Mucosa of descending colon (tissue), 3 donors: ENCODE results near the gene FAM3D. TPM values are rescaled to one million over a fixed set of nuclear protein-coding genes. Genes with fewer than 3 reads are reported as not detected.
A peak's percentile ranks its signal among the peaks of the same experiment; 100 is the strongest.
"Not testable (repeated sequence)": the region's sequence is repeated elsewhere in the genome, so short reads cannot be mapped to it uniquely, and the experiment has no call there.

Source experiments
- ATAC-seq: fragments of 200-7000 bp; cut with Tn5 transposase; one replicate; pipeline ENCODE4 v1.9.1; 2020; ENCODE audit warnings: mild to moderate bottlenecking, moderate library complexity
- DNase-seq, 3 donors: peaks; one replicate each; pipeline ENCODE4 v3.0.0-alpha.2; 2020
- H3K36me3 ChIP-seq: fragments of 200-600 bp; one replicate; pipeline ENCODE4 v1.8.0; 2021; ENCODE audit warnings: low read depth, mild to moderate bottlenecking
- H3K4me1 ChIP-seq: fragments of 200-600 bp; one replicate; pipeline ENCODE4 v1.8.0; 2021; ENCODE audit warnings: low read depth, mild to moderate bottlenecking
- H3K4me3 ChIP-seq: fragments of 200-600 bp; one replicate; pipeline ENCODE4 v1.8.0; 2021; ENCODE audit warnings: mild to moderate bottlenecking
- H3K9me3 ChIP-seq: fragments of 200-600 bp; one replicate; pipeline ENCODE4 v1.8.0; 2021; ENCODE audit warnings: mild to moderate bottlenecking
- CTCF ChIP-seq: fragments of 200-600 bp; IDR thresholded peaks from one replicate; pipeline ENCODE4 v1.8.0; 2022; ENCODE audit warnings: antibody characterized with exemption, mild to moderate bottlenecking
- intact Hi-C, 2 donors: fragments of 100-400 bp; cut with DNase I in 1 of 2; cut with micrococcal nuclease in 1 of 2; formaldehyde crosslinking; loops; one replicate each; pipeline versions ENCODE4 v1.11.0 to v1.11.1; 2022; cut with DNase I, micrococcal nuclease
- total RNA-seq, 3 donors: library from RNA; stranded (reverse); fragmentation: NEBNext Ultra II Directional in 2 of 3; extraction: Animal tissue kit (Norgen Biotek cat#: 25700) in 2 of 3; gene quantifications; one replicate each; pipeline versions ENCODE4 v1.2.1 to v1.2.4, GENCODE V29; 2021 to 2023
- donor health status: DM: no; HTN: no; CAD: no; lungs with moderate emphysema.
- donor health status: DM: no; HTN: no; CAD: no.
- donor health status: DM: no; HTN: yes; CAD: no.

Gene FAM3D
- total RNA-seq, 3 donors from 2014 or later = 253 to 761 (median 323) TPM

- H3K4me3 ChIP-seq = no peak overlapping the region
- no peak for TF ChIP-seq CTCF
- DNase-seq (peak in 1 of 3 donors; percentile 71), ATAC-seq (peak; percentile 96)
- peaks cover 40% of the 10 kb centered on the region for H3K4me1 ChIP-seq
- intact Hi-C loops = no loop called here
- peaks cover 15% of the 10 kb centered on the region for H3K9me3 ChIP-seq
- H3K36me3 ChIP-seq = no peaks in the 10 kb centered on the region
Observed at GRCh38 chr3:58696093-58696492, 29.5 kb upstream of the FAM3D start.

GRCh38 chr3:58695284-58695683 is 28.7 kb upstream of the FAM3D start:
- H3K36me3 ChIP-seq, ATAC-seq, intact Hi-C loops, H3K4me3 ChIP-seq, DNase-seq: not testable (repeated sequence)
- Histone ChIP-seq H3K9me3 (peaks cover 17% of the 10 kb centered on the region), H3K4me1 (peaks cover 40% of the 10 kb centered on the region)

- TF ChIP-seq CTCF = no peak
- no peak for DNase-seq
- Histone ChIP-seq H3K36me3 (no peaks in the 10 kb centered on the region), H3K9me3 (peaks cover 17% of the 10 kb centered on the region), H3K4me1 (peaks cover 40% of the 10 kb centered on the region), H3K4me3 (no peak overlapping the region)
- peak; percentile 20 for ATAC-seq
- intact Hi-C loops = no loop called here
Observed at GRCh38 chr3:58693940-58694850, 27.6 kb upstream of the FAM3D start.

- intact Hi-C loops = no loop called here
- H3K36me3 ChIP-seq = no peaks in the 10 kb centered on the region
- peaks cover 17% of the 10 kb centered on the region for H3K9me3 ChIP-seq
- no peak overlapping the region for H3K4me3 ChIP-seq
- DNase-seq (no peak), ATAC-seq (no peak)
- H3K4me1 ChIP-seq = peaks cover 44% of the 10 kb centered on the region
- no peak for TF ChIP-seq CTCF
Observed at GRCh38 chr3:58692484-58692883, 25.9 kb upstream of the FAM3D start.

- Histone ChIP-seq H3K4me1 (peaks cover 39% of the 10 kb centered on the region), H3K4me3 (no peak overlapping the region), H3K36me3 (no peaks in the 10 kb centered on the region), H3K9me3 (peaks cover 17% of the 10 kb centered on the region)
- ATAC-seq (no peak), DNase-seq (peak in 1 of 3 donors; percentile 32)
- intact Hi-C loops = no loop called here
- no peak for TF ChIP-seq CTCF
Observed at GRCh38 chr3:58691997-58692396, 25.4 kb upstream of the FAM3D start.

- TF ChIP-seq CTCF = no peak
- ATAC-seq = peak; percentile 79
- peak in 1 of 3 donors; percentile 41 for DNase-seq
- Histone ChIP-seq H3K4me1 (peaks cover 30% of the 10 kb centered on the region), H3K9me3 (peaks cover 17% of the 10 kb centered on the region), H3K4me3 (no peak overlapping the region), H3K36me3 (no peaks in the 10 kb centered on the region)
- intact Hi-C loops = no loop called here
Observed at GRCh38 chr3:58690490-58690889, 23.9 kb upstream of the FAM3D start.
